ENCODE data around the gene RBM42. TPM values are rescaled to one million over a fixed set of nuclear protein-coding genes. Genes with fewer than 3 reads are reported as not detected.
A peak's percentile ranks its signal among the peaks of the same experiment; 100 is the strongest.

Gene RBM42
- total RNA-seq, 1 donor from 2014 or later: 73.6 TPM

DNA sequence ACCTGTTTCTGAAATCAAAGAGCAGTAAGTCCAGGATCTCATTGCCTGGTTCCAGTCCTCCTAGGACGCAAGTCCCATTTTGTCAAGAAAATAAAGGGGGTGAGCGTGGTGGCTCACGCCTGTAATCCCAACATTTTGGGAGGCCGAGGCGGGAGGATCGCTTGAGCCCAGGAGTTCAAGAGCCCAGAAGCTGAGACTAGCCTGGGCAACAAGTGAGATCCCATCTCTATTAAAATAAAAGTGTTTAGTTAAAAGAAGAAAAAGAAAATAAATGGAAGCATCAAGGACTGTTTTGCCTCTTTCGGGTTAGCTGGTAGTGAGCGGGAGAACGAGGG, 16.6 kb upstream of the RBM42 start:
- Mint-ChIP-seq H3K4me1 (peaks cover 48% of the 10 kb centered on the region), H3K36me3 (ENCODE audit: low read depth) (peaks cover 12% of the 10 kb centered on the region), H3K27me3 (no peaks in the 10 kb centered on the region), H3K27ac (peak overlapping the region; percentile 93), H3K4me3 (peak overlapping the region; percentile 87), H3K9me3 (peaks cover 4% of the 10 kb centered on the region)
- TF ChIP-seq, protein P1, sequence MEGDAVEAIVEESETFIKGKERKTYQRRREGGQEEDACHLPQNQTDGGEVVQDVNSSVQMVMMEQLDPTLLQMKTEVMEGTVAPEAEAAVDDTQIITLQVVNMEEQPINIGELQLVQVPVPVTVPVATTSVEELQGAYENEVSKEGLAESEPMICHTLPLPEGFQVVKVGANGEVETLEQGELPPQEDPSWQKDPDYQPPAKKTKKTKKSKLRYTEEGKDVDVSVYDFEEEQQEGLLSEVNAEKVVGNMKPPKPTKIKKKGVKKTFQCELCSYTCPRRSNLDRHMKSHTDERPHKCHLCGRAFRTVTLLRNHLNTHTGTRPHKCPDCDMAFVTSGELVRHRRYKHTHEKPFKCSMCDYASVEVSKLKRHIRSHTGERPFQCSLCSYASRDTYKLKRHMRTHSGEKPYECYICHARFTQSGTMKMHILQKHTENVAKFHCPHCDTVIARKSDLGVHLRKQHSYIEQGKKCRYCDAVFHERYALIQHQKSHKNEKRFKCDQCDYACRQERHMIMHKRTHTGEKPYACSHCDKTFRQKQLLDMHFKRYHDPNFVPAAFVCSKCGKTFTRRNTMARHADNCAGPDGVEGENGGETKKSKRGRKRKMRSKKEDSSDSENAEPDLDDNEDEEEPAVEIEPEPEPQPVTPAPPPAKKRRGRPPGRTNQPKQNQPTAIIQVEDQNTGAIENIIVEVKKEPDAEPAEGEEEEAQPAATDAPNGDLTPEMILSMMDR (IDR thresholded peaks at IDR 0.05): no peak
- peak; percentile 21 for DNase-seq
- ATAC-seq (ENCODE audit: low read depth): no peak
- intact Hi-C loops (cut with micrococcal nuclease): loop anchor here (1.0 to 2.0 kb wide), 4 partner anchors 16 to 133 kb away; partner anchors contain the start of genes PSENEN, TMEM147 and U2AF1L4
- ChIA-PET POLR2A (interaction anchor here (1.0 to 2.0 kb wide), 9 partner anchors 10 to 161 kb away, joined by 3 to 19 read pairs (median 6); partner anchors contain the start of genes COX6B1, ETV2, IGFLR1 and RBM42), CTCF (interaction anchor here (0.9 to 1.0 kb wide), 3 partner anchors 31 to 102 kb away, joined by 3 to 4 read pairs (median 3); no protein-coding TSS in a partner anchor)

DNA sequence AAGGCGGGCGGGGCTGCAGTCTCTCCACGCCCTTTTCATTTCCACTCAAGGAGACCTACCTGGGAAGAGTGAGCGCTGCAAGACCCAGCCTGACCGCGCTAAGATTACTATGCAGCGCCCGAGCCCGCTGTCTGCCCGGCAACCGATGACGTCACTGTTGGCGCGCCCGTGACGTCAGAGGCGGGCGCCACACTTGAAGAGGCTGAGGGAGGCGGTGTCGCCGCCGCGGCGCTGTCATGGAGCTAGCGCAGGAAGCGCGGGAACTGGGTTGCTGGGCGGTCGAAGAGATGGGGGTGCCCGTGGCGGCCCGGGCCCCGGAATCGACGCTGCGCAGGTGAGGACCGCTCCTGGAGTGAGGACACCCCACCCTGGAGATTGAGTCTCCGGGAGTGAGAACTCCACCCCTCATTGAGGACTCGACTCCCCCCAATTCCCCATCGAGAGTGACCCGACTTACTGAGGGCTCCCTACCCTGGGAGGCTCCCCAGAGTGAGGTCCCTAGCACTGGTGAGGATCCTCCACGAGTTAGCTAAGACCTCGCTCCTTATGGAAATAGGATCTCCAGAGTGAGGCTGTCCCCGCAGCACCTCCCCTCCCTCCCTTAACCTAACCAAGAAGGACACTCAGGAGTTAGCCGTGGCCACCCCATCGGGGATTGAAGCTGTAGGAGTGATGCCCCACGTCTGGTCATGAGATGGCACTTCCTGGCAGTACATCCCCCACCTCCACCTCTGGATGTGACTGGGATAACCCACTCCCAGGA, 16.1 kb upstream of the RBM42 start, which contains the start of gene HAUS5:
TSS of gene HAUS5 (plus strand) at position 177 of the 763 bp plus-strand sequence. CDS start at position 237, 60 bp downstream.
- Mint-ChIP-seq H3K4me1 (peaks cover 48% of the 10 kb centered on the region), H3K27me3 (no peaks in the 10 kb centered on the region), H3K4me3 (peak within 1 kb of the TSS; percentile 87), H3K36me3 (ENCODE audit: low read depth) (peaks cover 16% of the 10 kb centered on the region), H3K27ac (peak within 1 kb of the TSS; percentile 93), H3K9me3 (peaks cover 2% of the 10 kb centered on the region)
- ChIA-PET CTCF (interaction anchor here (0.9 to 1.2 kb wide), 4 partner anchors 30 to 102 kb away, joined by 3 to 4 read pairs (median 3); no protein-coding TSS in a partner anchor), POLR2A (interaction anchor here (0.6 to 2.0 kb wide), 13 partner anchors 10 to 374 kb away, joined by 3 to 19 read pairs (median 6); partner anchors contain the start of genes COX6B1, ETV2, IGFLR1 and RBM42)
- intact Hi-C loops (cut with micrococcal nuclease): loop anchor here (1.0 to 2.0 kb wide), 4 partner anchors 16 to 132 kb away; partner anchors contain the start of genes PSENEN, TMEM147 and U2AF1L4
- peak; percentile 99 for DNase-seq
- TF ChIP-seq, protein P1 (IDR thresholded peaks at IDR 0.05): no peak
- ATAC-seq (ENCODE audit: low read depth): peak; percentile 78

DNA sequence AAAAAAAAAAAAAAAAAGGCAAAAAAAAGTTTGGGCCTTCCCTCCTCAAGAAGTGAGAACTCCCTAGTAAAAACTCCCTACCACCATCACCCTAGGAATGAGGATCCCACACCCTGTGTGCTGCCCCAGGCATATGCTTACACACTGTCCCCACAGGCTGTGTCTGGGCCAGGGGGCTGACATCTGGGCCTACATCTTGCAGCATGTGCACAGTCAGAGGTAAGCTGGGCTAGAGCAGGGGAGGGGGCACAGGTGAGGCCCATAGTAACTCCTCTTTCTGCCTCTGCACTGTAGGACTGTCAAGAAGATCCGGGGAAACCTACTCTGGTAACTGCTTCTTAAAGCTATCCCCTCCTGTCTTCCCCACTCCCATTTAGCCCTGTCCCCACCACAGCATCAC, 15.3 kb upstream of the RBM42 start:
- Mint-ChIP-seq H3K4me3 (peak overlapping the region; percentile 87), H3K27ac (no peak overlapping the region), H3K9me3 (no peaks in the 10 kb centered on the region), H3K4me1 (peaks cover 43% of the 10 kb centered on the region), H3K36me3 (ENCODE audit: low read depth) (peaks cover 20% of the 10 kb centered on the region), H3K27me3 (no peaks in the 10 kb centered on the region)
- DNase-seq (no peak), ATAC-seq (ENCODE audit: low read depth) (no peak)
- intact Hi-C loops (cut with micrococcal nuclease): loop anchor here (2.0 kb wide), 1 partner anchor 131 kb away; the partner anchor contains the start of genes PSENEN and U2AF1L4
- CTCF ChIA-PET: interaction anchor here (1.2 kb wide), 1 partner anchor 65 kb away, joined by 3 read pairs; no protein-coding TSS in a partner anchor
- TF ChIP-seq, protein P1 (IDR thresholded peaks at IDR 0.05): no peak
- POLR2A ChIA-PET: interaction anchor here (0.7 to 2.0 kb wide), 4 partner anchors 30 to 129 kb away, joined by 5 to 19 read pairs (median 7); partner anchors contain the start of gene IGFLR1

DNA sequence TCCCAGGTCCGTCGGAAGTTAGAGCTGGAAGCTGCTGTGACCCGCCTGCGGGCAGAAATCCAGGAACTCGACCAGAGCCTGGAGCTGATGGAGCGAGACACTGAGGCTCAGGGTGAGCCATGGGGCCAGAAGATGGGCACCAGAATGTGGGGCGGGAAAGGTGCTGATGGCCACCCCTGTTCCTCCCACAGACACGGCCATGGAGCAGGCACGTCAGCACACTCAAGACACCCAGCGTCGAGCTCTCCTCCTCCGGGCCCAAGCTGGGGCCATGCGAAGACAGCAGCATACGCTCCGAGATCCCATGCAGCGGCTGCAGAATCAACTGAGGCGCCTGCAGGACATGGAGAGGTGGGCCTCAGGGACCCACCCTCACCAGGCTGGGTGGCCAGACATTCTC, 13.8 kb upstream of the RBM42 start:
- Mint-ChIP-seq H3K9me3 (no peaks in the 10 kb centered on the region), H3K36me3 (ENCODE audit: low read depth) (peaks cover 28% of the 10 kb centered on the region), H3K27me3 (no peaks in the 10 kb centered on the region), H3K27ac (no peak overlapping the region), H3K4me3 (no peak overlapping the region), H3K4me1 (peaks cover 32% of the 10 kb centered on the region)
- ChIA-PET POLR2A (no interaction called here), CTCF (no interaction called here)
- intact Hi-C loops (cut with micrococcal nuclease): no loop called here
- ATAC-seq (ENCODE audit: low read depth): no peak
- no peak for DNase-seq
- TF ChIP-seq, protein P1 (IDR thresholded peaks at IDR 0.05): no peak

DNA sequence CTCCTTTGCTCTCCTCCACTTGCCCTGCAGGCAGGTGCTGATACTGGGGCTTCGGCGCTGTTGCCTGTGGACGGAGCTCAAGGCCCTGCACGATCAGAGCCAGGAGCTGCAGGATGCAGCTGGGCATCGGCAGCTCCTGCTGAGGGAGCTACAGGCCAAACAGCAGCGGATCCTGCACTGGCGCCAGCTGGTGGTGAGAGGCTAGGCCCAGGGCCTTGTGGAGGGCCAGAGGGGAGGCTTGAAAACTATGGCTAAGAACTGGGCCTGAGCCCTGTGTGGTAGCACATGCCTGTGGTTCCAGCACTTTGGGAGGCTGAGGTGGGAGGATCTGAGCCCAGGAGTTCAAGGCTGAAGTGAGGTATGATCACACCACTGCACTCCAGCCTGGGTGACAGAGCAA, 10.0 kb upstream of the RBM42 start:
- CTCF ChIA-PET: no interaction called here

More for the DNA sequence above, 10.0 kb upstream of the RBM42 start:
- intact Hi-C loops (cut with micrococcal nuclease): no loop called here
- H3K27me3 Mint-ChIP-seq: no peaks in the 10 kb centered on the region
- POLR2A ChIA-PET: interaction anchor here (0.6 kb wide), 1 partner anchor 25 kb away, joined by 4 read pairs; no protein-coding TSS in a partner anchor
- ATAC-seq (ENCODE audit: low read depth): no peak
- H3K9me3 Mint-ChIP-seq: no peaks in the 10 kb centered on the region
- H3K36me3 Mint-ChIP-seq (ENCODE audit: low read depth): peaks cover 48% of the 10 kb centered on the region
- DNase-seq: no peak
- H3K4me3 Mint-ChIP-seq: no peak overlapping the region
- H3K4me1 Mint-ChIP-seq: peaks cover 1% of the 10 kb centered on the region
- no peak overlapping the region for H3K27ac Mint-ChIP-seq
- TF ChIP-seq, protein P1 (IDR thresholded peaks at IDR 0.05): no peak

Measured in activated B cell treated with CpG ODN at 0.5 μM for 24 hours (primary cell).